NCI-H82 treated with DMSO at 0.1 percent for 48 hours (cell line): ENCODE data around the gene RAB31.

Experiments
- DNase-seq: peaks from one replicate; lab custom pipeline; 2025; ENCODE audit not compliant: unreplicated experiment; lab: John Stamatoyannopoulos, UW

RAB31 gene

GRCh38 chr18:9690418-9691188 lies 17.5 kb upstream of the RAB31 start:
- DNase-seq = no peak

DNA sequence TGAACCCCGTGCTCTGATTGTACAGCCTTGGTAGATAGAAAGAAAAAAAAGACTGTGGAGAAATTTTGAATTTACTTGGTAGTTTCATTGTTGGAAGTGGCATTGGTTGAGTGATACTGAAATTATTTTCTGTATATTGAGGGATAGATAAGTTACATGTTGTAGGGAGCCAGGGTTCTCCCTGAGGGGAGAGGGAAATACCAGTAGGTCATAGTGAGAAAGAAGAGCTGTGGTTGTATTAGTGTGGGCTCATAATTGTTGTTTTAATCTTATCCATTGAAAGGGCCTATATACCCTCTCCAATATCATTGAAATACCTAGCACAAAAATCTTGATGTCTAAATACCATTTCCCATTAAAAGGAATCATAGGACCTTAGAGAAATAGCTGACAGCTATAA lies 16.9 kb upstream of the RAB31 start:
- DNase-seq = no peak

DNA sequence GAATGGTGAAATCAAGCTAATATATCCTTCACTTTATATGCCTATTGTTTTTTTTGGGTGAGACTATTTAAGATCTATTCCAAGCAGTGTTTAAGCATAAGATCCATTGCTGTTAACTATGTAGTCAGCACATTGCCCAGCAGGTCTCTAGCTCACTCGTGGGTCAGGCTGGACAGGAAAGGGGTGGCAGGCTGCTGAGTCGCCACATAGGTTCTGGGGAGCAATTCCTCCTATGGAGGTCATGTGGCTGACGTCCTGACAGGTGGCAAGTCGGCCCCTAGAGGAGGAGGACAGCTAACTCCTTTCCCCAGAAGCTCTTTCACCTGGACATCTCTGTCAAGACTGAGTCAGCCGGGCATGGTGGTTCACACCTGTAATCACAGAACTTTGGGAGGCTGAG lies 13.9 kb upstream of the RAB31 start:
- no peak for DNase-seq

- no peak for DNase-seq
Measured at GRCh38 chr18:9694952-9695495, 13.1 kb upstream of the RAB31 start.

- DNase-seq = peak; percentile 35
Measured at GRCh38 chr18:9695605-9696004, 12.5 kb upstream of the RAB31 start.

GRCh38 chr18:9696112-9696511 lies 12.0 kb upstream of the RAB31 start:
- DNase-seq = no peak

DNA sequence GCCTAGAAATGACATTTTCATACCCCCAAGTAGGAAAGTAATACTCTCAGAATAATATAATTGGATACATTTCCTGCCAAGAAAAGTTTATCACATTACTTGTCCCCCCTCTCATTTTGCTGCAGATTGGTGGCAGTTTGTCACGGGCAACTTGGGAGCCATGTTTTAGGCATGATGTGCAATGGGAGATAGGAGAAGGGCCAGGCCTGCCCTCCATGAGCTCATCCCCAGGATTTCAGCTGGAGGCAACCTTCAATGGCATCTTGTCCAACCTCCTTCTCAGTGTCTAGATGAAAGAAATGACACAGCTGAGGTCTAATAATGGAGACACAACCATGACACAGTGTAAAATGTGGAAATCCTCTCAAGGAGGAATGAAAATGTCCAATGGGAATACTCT lies 11.4 kb upstream of the RAB31 start:
- DNase-seq = no peak

GRCh38 chr18:9697121-9697520 lies 11.0 kb upstream of the RAB31 start:
- no peak for DNase-seq

DNA sequence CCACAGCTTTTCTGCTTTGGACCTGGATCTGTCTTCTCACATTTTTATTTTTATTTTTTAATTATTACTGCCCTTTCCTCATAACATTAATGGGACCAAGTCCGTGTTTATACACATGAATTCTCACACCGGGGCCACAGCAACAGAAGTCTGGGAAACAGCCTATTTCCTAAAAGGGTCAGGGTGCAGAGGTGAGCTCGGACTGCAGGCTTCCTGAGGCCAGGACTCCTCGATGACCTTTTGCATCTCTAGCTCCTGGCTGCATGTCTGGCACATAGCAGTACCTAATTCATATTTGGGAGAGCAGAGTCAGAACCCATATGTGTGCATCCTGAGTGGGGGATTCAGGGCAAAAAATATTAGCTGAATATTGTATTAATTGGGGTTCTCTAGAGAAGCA lies 9.6 kb upstream of the RAB31 start:
- no peak for DNase-seq

GRCh38 chr18:9700261-9700796 lies 7.8 kb upstream of the RAB31 start:
- DNase-seq = no peak

GRCh38 chr18:9701609-9702349 lies 6.3 kb upstream of the RAB31 start:
- DNase-seq = no peak

DNA sequence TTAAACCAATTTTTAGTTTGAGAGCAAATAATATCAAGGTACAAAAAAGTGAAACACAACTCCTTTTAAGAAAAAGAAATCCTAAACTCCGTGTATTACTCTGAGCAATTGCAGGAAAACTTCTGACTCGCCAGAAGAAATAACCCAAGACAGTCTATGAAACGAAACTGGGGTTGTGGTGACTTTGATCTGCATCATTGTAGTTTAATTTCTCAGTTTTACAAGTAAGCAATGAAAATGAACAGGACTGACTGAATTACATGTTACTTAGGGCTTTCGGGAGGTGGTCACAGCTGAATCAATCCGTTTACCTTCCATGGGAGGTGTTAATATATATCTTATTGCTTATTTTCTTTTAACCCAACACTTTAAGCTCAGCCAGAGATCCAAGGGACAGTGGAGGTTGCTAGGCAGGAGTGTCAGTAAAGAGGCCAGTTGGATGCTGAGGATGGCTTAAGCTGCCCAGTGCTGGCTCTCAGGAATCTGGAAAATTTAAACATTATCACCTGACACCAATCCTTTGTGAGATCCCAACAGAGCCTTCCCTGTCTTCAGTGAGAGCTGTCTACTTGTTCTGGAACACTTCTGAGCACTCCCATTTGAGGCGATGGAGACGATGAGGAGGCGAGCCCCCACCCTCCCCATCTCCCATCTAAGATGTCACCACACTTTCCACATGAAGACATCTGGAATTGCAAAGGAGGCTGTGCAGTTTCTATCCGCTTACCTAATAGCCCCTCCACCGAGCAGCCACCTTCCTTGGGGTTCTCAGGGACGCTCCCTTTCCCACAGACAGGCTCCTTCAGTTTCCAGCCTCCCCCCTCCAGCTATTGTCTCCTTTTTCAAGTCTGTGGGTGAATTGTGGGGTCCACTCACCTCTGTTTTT lies 3.6 kb upstream of the RAB31 start:
- DNase-seq = no peak

DNA sequence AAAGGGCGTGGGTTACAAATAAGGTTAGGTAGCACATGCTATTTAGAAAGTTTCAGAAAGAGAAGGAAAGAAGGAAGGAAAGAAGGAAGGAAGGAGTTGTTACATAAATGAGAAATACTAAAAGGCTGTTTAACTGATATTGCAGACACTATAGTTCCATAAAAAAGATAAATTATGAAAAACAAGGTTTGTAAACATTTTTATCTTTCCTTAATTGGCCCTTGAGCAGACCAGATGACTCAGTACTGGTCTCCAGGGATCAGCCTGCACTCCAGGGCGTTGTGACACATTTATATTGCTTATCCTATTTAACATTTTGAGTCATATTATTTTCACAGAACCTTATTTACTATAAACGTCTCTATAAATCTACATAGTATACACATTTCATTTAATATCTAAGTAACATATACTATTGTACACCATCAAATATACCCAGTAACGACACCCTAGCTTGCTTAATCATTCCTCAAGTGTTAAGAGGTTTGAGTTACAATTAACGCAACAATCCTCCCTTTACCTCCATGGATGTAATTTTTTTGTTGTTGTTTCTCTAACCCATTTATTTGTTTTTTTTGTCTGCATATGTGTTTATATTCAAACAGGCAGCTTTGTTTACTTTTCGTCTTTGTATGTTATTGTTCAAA lies 2.8 kb upstream of the RAB31 start:
- DNase-seq = no peak

DNA sequence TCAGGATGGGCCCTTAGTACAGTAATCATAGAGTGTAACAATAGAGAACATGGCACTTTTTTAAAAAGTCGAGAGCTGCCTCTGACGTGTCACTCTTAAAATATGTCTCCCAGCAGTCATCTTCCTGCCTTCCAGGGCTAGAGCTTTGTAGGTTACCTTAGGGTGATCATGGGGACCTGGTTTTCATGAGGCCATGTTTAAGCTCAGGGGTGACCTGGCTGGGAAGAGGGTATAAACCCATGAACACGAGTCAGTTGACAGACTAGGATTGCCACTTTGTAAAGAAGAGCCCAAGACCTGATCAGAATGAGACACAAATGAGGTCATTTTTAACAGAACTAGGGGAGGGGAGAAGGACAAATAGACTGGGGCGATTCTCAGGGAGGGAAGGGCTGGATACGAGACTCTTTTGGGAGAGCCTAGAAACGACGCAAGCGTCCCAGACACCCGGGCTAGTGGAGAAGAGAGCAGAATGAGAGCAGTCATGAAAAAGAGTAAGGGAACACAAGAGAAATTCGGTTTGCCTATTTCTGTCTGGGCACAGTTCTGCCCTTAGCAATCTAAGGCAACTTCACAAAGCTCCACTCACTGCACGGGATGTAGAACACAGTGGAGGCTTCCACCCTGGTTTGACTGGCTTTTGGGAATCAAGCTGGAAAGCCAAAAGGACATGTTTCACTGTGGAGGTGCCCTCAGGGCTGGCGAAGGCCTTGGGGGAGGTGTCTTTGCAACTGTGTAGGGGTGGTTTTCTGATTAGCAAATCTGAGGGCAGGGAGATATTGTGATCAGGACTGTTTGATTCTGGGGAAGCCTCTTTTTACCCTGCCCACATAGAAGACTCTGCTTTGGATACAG lies 1.8 kb upstream of the RAB31 start:
- DNase-seq = no peak

DNA sequence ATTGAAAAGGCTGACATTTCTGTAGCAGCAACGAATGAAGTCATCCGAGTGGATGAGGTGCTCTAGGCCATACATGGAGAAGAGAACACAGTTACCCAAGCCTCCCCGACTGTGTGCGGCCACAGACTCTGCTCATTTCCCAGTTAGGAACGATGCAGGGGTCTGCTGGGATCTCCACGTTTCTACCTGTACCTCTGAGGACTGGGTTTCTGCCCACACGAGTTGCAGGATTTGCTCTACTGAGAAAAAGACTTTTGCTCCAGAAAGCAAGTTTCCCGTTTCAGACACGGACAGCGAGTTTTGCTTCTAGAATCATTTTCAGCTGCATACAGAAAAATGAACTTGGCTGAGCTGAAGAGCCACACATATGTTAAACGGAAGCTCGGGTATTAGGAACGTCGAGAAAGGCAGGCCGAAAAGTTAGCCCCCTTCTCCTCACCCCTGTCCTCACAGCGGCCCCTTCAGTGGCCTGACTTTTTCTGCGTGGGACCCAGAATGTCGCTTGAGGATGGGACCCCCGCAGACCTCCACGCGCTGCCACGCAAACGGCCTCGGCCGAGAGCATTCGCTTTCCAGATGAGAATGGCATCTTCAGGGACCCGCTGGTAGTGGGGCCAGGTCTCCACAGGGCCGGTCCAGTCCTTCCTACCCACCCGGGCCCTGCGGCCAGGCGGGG lies 582 bp upstream of the RAB31 start:
- no peak for DNase-seq

GRCh38 chr18:9708434-9709303 lies 568 bp downstream of the RAB31 start:
- no peak for DNase-seq

GRCh38 chr18:9709304-9709877 lies 1.3 kb downstream of the RAB31 start:
- DNase-seq = no peak

DNA sequence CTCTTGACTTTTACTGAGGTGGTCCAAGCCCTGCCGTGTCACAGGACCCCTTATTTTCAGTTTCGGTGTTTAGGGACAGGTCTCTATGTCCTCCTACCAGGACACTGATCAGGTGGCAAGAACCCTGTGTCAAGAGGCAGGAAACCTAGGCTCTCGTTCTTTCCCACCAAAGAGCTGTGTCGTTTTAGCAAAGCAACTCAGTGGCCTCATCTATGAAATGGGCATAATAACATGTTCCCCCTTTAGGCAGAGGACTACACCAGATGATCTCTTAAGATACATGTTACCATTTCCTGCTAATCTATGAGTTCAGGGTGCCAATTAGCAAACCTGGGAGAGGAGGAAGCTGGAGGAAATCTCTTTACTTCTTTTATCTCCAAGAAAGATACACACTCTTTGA lies 1.9 kb downstream of the RAB31 start:
- DNase-seq = no peak
